HG03045 (cell line): ENCODE data around the gene TMEM89.

Source experiments
- ATAC-seq: cut with Tn5 transposase; IDR thresholded peaks from one replicate; pipeline ENCODE4 v1.9.1; 2021; ENCODE audit warnings: mild to moderate bottlenecking, moderate library complexity; ENCODE audit not compliant: unreplicated experiment

Gene TMEM89

GRCh38 chr3:48593337-48593736 lies 28.2 kb downstream of the TMEM89 start:
- no peak for ATAC-seq

DNA sequence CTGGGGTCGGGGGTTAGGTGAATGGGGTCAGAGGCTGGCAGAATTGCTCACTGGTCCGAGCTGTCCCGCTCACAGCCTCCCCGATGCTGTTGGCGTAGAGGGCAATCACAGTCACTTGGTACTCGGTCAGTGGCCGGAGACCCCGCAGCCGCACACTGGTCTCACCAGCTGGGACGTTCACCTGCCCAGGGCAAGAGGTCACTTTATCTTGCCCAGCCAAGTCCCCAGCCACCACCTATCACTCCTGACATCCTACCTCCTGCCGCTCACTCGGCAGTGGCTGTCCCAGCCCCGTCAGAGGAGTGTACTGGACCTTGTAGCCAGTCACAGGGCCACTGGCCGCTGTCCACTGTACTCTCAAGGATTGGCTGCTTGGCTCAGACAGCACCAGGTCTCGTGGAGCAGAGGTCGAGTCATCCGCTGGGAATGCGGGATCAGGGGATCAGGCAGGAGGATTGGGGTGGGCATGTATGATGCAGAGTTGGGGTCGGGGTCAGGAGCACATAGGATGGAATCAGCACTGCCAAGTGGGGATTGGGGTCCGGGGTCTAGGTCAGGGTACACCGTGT lies 29.0 kb downstream of the TMEM89 start:
- no peak for ATAC-seq

GRCh38 chr3:48591886-48592518 lies 29.6 kb downstream of the TMEM89 start:
- ATAC-seq: no peak

DNA sequence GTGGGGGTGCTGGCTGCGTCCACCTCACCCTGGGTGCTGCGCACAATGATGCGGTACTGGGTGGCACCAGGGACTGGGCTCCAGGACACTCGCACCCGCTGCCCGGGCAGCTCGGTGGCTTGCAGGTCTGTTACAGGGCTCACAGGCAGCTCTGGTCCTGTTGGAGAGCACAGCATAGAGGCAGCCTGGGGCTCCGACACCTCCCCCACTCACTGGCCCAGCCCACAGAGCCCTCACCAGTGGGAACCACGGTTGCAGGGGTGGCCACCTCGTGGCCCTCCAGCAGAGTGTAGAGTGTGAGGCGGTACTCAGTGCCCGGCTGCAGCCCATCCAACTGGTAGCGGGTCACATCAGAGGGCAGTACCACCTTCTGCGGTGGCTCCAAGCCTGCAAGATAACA lies 30.1 kb downstream of the TMEM89 start:
- ATAC-seq: no peak

DNA sequence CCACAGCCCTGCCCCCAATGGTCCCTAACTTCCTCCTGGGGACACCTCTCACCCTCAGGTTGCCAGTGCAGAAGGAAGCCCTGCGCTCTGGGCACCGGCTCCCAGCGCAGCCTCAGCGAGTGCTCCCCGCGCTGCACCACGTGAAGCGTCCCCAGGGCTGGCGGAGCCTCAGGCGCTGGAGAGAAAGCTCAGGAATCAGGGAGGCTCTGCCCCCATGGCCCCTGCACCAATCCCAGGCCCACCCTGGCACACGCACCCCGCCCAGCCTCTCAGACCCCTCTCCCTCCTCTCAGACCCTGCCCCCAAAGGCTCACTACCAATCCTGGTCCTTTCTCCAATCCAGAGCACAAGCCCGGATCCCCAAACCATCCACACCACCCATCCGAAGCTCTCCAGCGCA lies 33.3 kb downstream of the TMEM89 start:
- ATAC-seq: no peak

GRCh38 chr3:48587686-48588085 lies 33.9 kb downstream of the TMEM89 start:
- no peak for ATAC-seq

DNA sequence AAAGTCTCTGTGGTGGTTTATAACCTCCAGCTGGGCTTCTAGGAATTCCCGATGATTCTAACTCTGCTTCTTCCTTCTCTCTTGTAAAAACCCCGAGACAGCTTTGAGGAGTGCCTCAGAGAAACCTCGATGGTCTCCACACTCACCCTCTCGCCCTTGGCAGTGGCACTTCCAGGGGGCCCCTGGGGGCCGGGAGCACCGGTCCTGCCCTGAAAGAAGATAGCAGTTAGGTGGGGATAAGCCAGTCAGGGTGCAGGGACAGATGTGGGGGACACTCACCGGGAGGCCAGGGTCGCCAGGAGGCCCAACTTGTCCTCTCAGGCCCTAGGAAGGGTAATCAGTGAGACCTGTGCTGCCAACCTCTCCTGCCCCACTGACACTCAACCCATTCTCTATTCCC lies 36.2 kb downstream of the TMEM89 start:
- no peak for ATAC-seq

GRCh38 chr3:48584836-48585235 lies 36.7 kb downstream of the TMEM89 start:
- ATAC-seq: no peak

GRCh38 chr3:48581621-48582481 lies 39.7 kb downstream of the TMEM89 start:
- ATAC-seq: no peak

DNA sequence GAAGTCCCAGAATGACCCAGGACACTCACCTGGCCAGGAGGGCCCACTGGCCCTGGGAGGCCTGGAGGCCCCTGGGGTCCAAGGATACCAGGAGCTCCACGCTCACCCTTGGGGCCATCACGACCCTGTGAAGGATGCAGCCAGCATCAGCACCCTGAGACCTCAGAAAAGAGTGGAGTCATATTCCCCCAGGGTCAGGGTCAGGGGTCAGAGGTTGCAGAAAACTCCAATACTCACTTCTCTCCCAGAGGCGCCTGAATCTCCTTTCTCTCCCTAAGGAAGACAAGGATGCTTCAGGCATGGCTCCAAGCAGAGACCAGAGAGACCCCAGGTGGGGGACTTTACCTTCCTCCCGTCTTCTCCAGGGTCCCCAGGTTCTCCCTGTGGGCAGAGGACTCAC lies 44.9 kb downstream of the TMEM89 start:
- no peak for ATAC-seq

- no peak for ATAC-seq
These were observed 46.2 kb downstream of the TMEM89 start for GRCh38 chr3:48575366-48575765.

- no peak for ATAC-seq
These were observed 47.5 kb downstream of the TMEM89 start for GRCh38 chr3:48573973-48574585.

DNA sequence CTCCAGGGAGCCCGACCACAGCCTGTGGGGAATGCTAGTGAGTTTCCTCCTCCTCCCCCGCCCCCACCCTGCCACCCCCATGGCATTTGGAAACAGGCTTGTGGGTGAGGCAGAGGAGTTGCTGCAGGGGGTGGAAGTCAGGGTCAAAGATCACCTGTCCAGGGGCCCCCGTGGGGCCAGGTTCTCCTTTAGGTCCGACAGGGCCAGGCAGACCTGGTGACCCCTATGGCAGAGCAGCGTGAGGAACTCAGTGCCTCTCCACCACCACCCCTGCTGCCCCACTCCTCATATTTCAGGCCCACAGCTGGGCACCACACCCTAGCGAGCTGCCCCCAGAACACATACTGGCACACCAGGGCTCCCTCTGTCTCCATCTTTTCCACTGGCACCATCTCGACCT lies 49.1 kb downstream of the TMEM89 start:
- ATAC-seq: no peak

DNA sequence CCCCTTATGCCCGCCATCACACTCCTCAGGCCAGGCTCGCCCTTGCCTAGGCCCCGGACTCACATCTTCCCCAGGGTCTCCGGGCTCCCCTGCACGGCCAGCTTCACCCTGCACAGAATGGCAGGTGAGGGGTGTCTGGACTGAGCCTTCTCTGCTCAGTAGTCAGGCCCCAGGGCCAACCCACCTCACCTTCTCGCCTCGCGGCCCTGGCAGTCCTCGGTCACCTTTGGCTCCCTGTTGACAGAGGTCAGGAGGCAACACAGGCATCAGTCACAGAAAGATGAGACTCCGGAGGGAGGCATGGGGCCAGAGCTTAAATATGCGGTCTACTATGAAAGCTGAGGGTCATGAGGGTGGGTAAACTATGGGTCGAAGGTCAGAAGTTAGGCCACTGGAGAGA lies 49.6 kb downstream of the TMEM89 start:
- ATAC-seq: no peak
